ENCODE measurements around the gene FAAP20.

- TF ChIP-seq, protein P1, sequence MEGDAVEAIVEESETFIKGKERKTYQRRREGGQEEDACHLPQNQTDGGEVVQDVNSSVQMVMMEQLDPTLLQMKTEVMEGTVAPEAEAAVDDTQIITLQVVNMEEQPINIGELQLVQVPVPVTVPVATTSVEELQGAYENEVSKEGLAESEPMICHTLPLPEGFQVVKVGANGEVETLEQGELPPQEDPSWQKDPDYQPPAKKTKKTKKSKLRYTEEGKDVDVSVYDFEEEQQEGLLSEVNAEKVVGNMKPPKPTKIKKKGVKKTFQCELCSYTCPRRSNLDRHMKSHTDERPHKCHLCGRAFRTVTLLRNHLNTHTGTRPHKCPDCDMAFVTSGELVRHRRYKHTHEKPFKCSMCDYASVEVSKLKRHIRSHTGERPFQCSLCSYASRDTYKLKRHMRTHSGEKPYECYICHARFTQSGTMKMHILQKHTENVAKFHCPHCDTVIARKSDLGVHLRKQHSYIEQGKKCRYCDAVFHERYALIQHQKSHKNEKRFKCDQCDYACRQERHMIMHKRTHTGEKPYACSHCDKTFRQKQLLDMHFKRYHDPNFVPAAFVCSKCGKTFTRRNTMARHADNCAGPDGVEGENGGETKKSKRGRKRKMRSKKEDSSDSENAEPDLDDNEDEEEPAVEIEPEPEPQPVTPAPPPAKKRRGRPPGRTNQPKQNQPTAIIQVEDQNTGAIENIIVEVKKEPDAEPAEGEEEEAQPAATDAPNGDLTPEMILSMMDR (IDR thresholded peaks at IDR 0.05): peak; percentile 65 to 77 (median 76)
- no peak for TF ChIP-seq POLR2A (IDR thresholded peaks at IDR 0.05)
Observed at GRCh38 chr1:2174348-2175054, 20.1 kb downstream of the FAAP20 start.

All from Peyer's patch (tissue), 4 donors.